Measurements from ENCODE around the gene STK16. TPM values are rescaled to one million over a fixed set of nuclear protein-coding genes. Genes with fewer than 3 reads are reported as not detected.

Gene STK16
- total and polyA plus RNA-seq, 2 of the 13 experiments (the other 11 are each of a cell fraction or from before 2014, with no cell fraction given): 28.0 to 50.9 TPM

- no peak for TF ChIP-seq PRDM15 (CRISPR knock-in tag; IDR thresholded peaks at IDR 0.05)
- no peak for TF ChIP-seq TCF12 (IDR thresholded peaks at IDR 0.05)
- TF ChIP-seq TCF12 (CRISPR knock-in tag; IDR thresholded peaks at IDR 0.05): no peak
- no peak for TF ChIP-seq POLR2A (IDR thresholded peaks at IDR 0.05; ENCODE audit: insufficient read depth in 1 of 2, low read depth in 2 of 2, low read length in 2 of 2)
- peak; percentile 7; the same call in 1 of the 2 replicates for TF ChIP-seq MYC (CRISPR knock-in tag; IDR thresholded peaks at IDR 0.05; ENCODE audit: borderline replicate concordance)
- TF ChIP-seq, protein P1, sequence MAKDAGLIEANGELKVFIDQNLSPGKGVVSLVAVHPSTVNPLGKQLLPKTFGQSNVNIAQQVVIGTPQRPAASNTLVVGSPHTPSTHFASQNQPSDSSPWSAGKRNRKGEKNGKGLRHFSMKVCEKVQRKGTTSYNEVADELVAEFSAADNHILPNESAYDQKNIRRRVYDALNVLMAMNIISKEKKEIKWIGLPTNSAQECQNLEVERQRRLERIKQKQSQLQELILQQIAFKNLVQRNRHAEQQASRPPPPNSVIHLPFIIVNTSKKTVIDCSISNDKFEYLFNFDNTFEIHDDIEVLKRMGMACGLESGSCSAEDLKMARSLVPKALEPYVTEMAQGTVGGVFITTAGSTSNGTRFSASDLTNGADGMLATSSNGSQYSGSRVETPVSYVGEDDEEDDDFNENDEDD (CRISPR knock-in tag; IDR thresholded peaks at IDR 0.05; ENCODE audit: borderline replicate concordance): no peak
- TF ChIP-seq ZBTB49 (CRISPR knock-in tag; IDR thresholded peaks at IDR 0.05; ENCODE audit: borderline replicate concordance): no peak
- TF ChIP-seq ZNF567 (CRISPR knock-in tag; IDR thresholded peaks at IDR 0.05; ENCODE audit: borderline replicate concordance): no peak
- TF ChIP-seq ZNF296 (CRISPR knock-in tag; conservative IDR thresholded peaks at IDR 0.05): no peak
- TF ChIP-seq ZBTB44 (CRISPR knock-in tag; IDR thresholded peaks at IDR 0.05): no peak
- no peak for TF ChIP-seq SIX1 (CRISPR knock-in tag; IDR thresholded peaks at IDR 0.05; ENCODE audit: borderline replicate concordance)
- TF ChIP-seq FLYWCH1 (CRISPR knock-in tag; IDR thresholded peaks at IDR 0.05): no peak
- TF ChIP-seq AKAP8 (CRISPR knock-in tag; IDR thresholded peaks at IDR 0.05): 0 out of 2 replicates have a peak, but pooled peaks have one; percentile 53
- 0 out of 2 replicates have a peak, but pooled peaks have one; percentile 22 for TF ChIP-seq RXRB (CRISPR knock-in tag; IDR thresholded peaks at IDR 0.05; ENCODE audit: borderline replicate concordance)
- TF ChIP-seq MXD4 (CRISPR knock-in tag; IDR thresholded peaks at IDR 0.05): no peak
- TF ChIP-seq ZNF704 (CRISPR knock-in tag; IDR thresholded peaks at IDR 0.05; ENCODE audit: borderline replicate concordance): no peak
- no peak for TF ChIP-seq ARID2 (CRISPR knock-in tag; IDR thresholded peaks at IDR 0.05; ENCODE audit: borderline replicate concordance)
- no peak for TF ChIP-seq ZNF644 (CRISPR knock-in tag; IDR thresholded peaks at IDR 0.05; ENCODE audit: low read depth)
Measured at GRCh38 chr2:219228041-219228910, 17.0 kb upstream of the STK16 start (continued).
